Rectal smooth muscle tissue (tissue), 1 donor: ENCODE results near the gene HERC2.

Experiments used
- H3K27ac ChIP-seq: one replicate; pipeline ENCODE4 v1.7.0; 2013; ENCODE audit warnings: low read depth, low read length, inconsistent platforms
- H3K27me3 ChIP-seq: one replicate; pipeline ENCODE4 v1.7.0; 2013; ENCODE audit warnings: low read length; ENCODE audit not compliant: control insufficient read depth, insufficient read depth
- H3K36me3 ChIP-seq: one replicate; pipeline ENCODE4 v1.7.0; 2013; ENCODE audit warnings: low read length; ENCODE audit not compliant: control insufficient read depth, insufficient read depth
- H3K4me1 ChIP-seq: one replicate; pipeline ENCODE4 v1.7.0; 2013; ENCODE audit warnings: low read length; ENCODE audit not compliant: control insufficient read depth, insufficient read depth
- H3K4me3 ChIP-seq: one replicate; pipeline ENCODE4 v1.7.0; 2013; ENCODE audit warnings: low read length
- H3K9ac ChIP-seq: one replicate; pipeline ENCODE4 v1.7.0; 2013; ENCODE audit warnings: low read length

The HERC2 gene

GRCh38 chr15:28098360-28098765, 223.6 kb downstream of the HERC2 start:
- Histone ChIP-seq H3K4me3 (no peak overlapping the region), H3K36me3 (no peaks in the 10 kb centered on the region), H3K27ac (no peak overlapping the region), H3K4me1 (no peaks in the 10 kb centered on the region), H3K27me3 (peaks cover 15% of the 10 kb centered on the region), H3K9ac (no peak overlapping the region)

GRCh38 chr15:28097656-28098359, 224.2 kb downstream of the HERC2 start:
- H3K4me1 ChIP-seq: no peaks in the 10 kb centered on the region
- H3K4me3 ChIP-seq: no peak overlapping the region
- H3K27me3 ChIP-seq: peaks cover 15% of the 10 kb centered on the region
- H3K27ac ChIP-seq: no peak overlapping the region
- no peak overlapping the region for H3K9ac ChIP-seq
- H3K36me3 ChIP-seq: no peaks in the 10 kb centered on the region

GRCh38 chr15:28096670-28097431, 225.1 kb downstream of the HERC2 start:
- no peak overlapping the region for H3K9ac ChIP-seq
- H3K27me3 ChIP-seq: peaks cover 15% of the 10 kb centered on the region
- H3K4me3 ChIP-seq: peak overlapping the region; percentile 75
- no peaks in the 10 kb centered on the region for H3K36me3 ChIP-seq
- H3K4me1 ChIP-seq: no peaks in the 10 kb centered on the region
- H3K27ac ChIP-seq: no peak overlapping the region

- no peak overlapping the region for H3K27ac ChIP-seq
Observed at GRCh38 chr15:28096411-28096669, 225.6 kb downstream of the HERC2 start.

GRCh38 chr15:28094732-28095521, 227.1 kb downstream of the HERC2 start:
- Histone ChIP-seq H3K27ac (no peak overlapping the region), H3K9ac (no peak overlapping the region)

More at GRCh38 chr15:28096411-28096669, 225.6 kb downstream of the HERC2 start:
- Histone ChIP-seq H3K27me3 (peaks cover 15% of the 10 kb centered on the region), H3K4me3 (peak overlapping the region; percentile 75), H3K9ac (no peak overlapping the region), H3K36me3 (no peaks in the 10 kb centered on the region), H3K4me1 (no peaks in the 10 kb centered on the region)

GRCh38 chr15:28093752-28094535, 228.0 kb downstream of the HERC2 start:
- H3K4me3 ChIP-seq: peak overlapping the region; percentile 33
- H3K27ac ChIP-seq: no peak overlapping the region
- H3K36me3 ChIP-seq: no peaks in the 10 kb centered on the region
- H3K9ac ChIP-seq: no peak overlapping the region
- peaks cover 15% of the 10 kb centered on the region for H3K27me3 ChIP-seq
- no peaks in the 10 kb centered on the region for H3K4me1 ChIP-seq

More at GRCh38 chr15:28094732-28095521, 227.1 kb downstream of the HERC2 start:
- peak overlapping the region; percentile 75 for H3K4me3 ChIP-seq
- H3K4me1 ChIP-seq: no peaks in the 10 kb centered on the region
- H3K27me3 ChIP-seq: peaks cover 15% of the 10 kb centered on the region
- H3K36me3 ChIP-seq: no peaks in the 10 kb centered on the region

GRCh38 chr15:28091313-28091712, 230.7 kb downstream of the HERC2 start:
- Histone ChIP-seq H3K4me3 (no peak overlapping the region), H3K36me3 (no peaks in the 10 kb centered on the region), H3K27ac (no peak overlapping the region), H3K9ac (no peak overlapping the region), H3K27me3 (peaks cover 4% of the 10 kb centered on the region), H3K4me1 (no peaks in the 10 kb centered on the region)

- H3K27me3 ChIP-seq: no peaks in the 10 kb centered on the region
- no peak overlapping the region for H3K9ac ChIP-seq
- H3K36me3 ChIP-seq: no peaks in the 10 kb centered on the region
- no peak overlapping the region for H3K4me3 ChIP-seq
- H3K4me1 ChIP-seq: no peaks in the 10 kb centered on the region
- no peak overlapping the region for H3K27ac ChIP-seq
Observed at GRCh38 chr15:28086175-28086703, 235.7 kb downstream of the HERC2 start.

- H3K27me3 ChIP-seq: no peaks in the 10 kb centered on the region
- no peaks in the 10 kb centered on the region for H3K4me1 ChIP-seq
- no peak overlapping the region for H3K27ac ChIP-seq
- no peak overlapping the region for H3K4me3 ChIP-seq
- no peak overlapping the region for H3K9ac ChIP-seq
- no peaks in the 10 kb centered on the region for H3K36me3 ChIP-seq
Observed at GRCh38 chr15:28085489-28086174, 236.3 kb downstream of the HERC2 start.

GRCh38 chr15:28084547-28084946, 237.4 kb downstream of the HERC2 start:
- H3K4me1 ChIP-seq: no peaks in the 10 kb centered on the region
- H3K27me3 ChIP-seq: no peaks in the 10 kb centered on the region
- no peak overlapping the region for H3K27ac ChIP-seq
- H3K9ac ChIP-seq: no peak overlapping the region
- no peak overlapping the region for H3K4me3 ChIP-seq
- H3K36me3 ChIP-seq: no peaks in the 10 kb centered on the region

GRCh38 chr15:28082891-28083684, 238.9 kb downstream of the HERC2 start:
- Histone ChIP-seq H3K9ac (no peak overlapping the region), H3K36me3 (no peaks in the 10 kb centered on the region), H3K4me1 (no peaks in the 10 kb centered on the region), H3K27me3 (no peaks in the 10 kb centered on the region), H3K27ac (no peak overlapping the region), H3K4me3 (no peak overlapping the region)
